ENCODE measurements around the gene GABRG3. TPM values are rescaled to one million over a fixed set of nuclear protein-coding genes. Genes with fewer than 3 reads are reported as not detected.

GABRG3 gene
- total RNA-seq, 1 donor from 2014 or later, result 2.6 TPM

DNA sequence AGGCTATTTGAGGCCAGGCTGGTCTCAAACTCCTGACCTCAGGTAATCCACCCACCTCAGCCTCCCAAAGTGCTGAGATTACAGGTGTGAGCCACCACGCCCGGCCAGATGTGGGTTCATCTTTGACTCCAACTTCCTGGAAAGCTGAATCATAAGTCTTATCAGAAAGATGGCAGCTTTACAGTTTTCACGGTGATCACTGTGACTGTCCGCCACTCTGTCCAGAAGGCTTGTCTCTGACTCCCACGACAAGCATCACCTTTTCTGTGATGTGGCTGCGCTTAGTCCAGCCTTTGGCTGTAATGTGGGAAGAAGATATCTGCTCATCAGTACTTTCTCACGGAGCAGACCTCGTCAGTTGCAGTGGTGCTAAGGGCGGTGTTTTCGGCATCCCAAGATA is 527.7 kb downstream of the GABRG3 start:
- Mint-ChIP-seq H3K4me3 (no peak overlapping the region), H3K27ac (no peak overlapping the region), H3K4me1 (ENCODE audit: unreplicated experiment) (no peaks in the 10 kb centered on the region), H3K36me3 (no peaks in the 10 kb centered on the region), H3K9me3 (no peaks in the 10 kb centered on the region), H3K27me3 (peaks cover 3% of the 10 kb centered on the region)
- TF ChIP-seq, protein P1, sequence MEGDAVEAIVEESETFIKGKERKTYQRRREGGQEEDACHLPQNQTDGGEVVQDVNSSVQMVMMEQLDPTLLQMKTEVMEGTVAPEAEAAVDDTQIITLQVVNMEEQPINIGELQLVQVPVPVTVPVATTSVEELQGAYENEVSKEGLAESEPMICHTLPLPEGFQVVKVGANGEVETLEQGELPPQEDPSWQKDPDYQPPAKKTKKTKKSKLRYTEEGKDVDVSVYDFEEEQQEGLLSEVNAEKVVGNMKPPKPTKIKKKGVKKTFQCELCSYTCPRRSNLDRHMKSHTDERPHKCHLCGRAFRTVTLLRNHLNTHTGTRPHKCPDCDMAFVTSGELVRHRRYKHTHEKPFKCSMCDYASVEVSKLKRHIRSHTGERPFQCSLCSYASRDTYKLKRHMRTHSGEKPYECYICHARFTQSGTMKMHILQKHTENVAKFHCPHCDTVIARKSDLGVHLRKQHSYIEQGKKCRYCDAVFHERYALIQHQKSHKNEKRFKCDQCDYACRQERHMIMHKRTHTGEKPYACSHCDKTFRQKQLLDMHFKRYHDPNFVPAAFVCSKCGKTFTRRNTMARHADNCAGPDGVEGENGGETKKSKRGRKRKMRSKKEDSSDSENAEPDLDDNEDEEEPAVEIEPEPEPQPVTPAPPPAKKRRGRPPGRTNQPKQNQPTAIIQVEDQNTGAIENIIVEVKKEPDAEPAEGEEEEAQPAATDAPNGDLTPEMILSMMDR (conservative IDR thresholded peaks at IDR 0.05), result no peak
- no peak for DNase-seq (ENCODE audit: extremely low spot score, unreplicated experiment)

DNA sequence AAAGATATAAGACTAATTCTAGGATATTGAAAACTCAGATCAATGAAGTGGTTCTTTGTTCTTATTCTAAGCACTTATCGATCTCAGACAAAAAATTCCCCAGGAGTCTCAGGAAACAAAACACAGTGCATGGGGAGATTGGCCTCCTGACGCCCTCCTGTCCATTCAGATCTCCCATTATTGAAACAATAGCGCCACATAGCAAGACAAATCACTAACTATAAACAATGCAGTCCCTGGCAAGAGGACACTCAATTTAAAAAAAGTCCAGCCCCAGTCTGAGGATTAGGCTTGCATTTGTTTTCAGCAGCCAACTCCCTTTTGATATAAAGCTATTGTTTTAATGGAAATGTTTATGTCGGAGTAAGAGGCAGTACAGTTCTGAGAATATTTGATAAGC is 528.2 kb downstream of the GABRG3 start:
- no peak for DNase-seq (ENCODE audit: extremely low spot score, unreplicated experiment)
- H3K4me3 Mint-ChIP-seq, result no peak overlapping the region
- no peaks in the 10 kb centered on the region for H3K36me3 Mint-ChIP-seq
- H3K9me3 Mint-ChIP-seq, result no peaks in the 10 kb centered on the region
- TF ChIP-seq, protein P1 (conservative IDR thresholded peaks at IDR 0.05), result no peak
- peaks cover 3% of the 10 kb centered on the region for H3K27me3 Mint-ChIP-seq
- H3K27ac Mint-ChIP-seq, result no peak overlapping the region
- H3K4me1 Mint-ChIP-seq (ENCODE audit: unreplicated experiment), result no peaks in the 10 kb centered on the region

DNA sequence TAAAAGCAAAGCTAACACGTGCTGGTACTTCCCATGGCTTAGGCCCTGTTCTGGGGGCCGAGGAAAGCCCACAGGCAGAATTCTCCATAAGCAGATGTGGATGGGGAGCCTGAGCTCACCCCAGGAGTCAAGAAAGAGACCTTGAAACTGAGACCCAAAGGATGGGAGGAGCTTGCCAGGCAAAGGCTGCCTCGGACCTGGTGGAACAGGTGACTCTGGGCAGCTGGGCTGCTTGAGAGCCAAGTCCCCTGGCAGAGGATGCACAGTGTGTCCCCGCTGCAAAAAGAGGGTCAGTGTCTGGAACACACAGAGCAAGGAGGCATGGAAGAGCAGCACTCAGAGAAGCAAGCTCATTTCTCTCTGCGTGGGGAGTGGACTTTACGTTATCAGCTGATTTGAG is 528.7 kb downstream of the GABRG3 start:
- no peaks in the 10 kb centered on the region for H3K9me3 Mint-ChIP-seq
- DNase-seq (ENCODE audit: extremely low spot score, unreplicated experiment), result no peak

DNA sequence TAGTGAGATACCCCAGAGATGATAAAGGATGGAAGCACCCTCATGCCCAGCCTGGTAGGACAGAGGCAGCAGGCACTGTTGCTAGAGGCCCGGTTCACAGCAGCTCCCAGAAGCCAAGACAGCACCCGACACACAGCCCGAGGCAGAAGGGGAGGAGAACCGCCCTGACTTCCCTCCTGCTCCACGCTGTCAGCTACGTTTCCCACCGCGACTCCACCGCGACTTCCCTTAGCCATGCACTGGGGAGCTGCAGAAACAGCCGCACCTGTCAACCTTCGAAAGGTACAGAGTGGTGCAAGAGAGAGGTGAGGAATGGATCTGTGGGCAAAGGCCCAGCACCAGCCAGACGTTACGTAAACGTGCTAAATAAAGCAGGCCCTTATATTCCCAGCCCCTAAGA is 529.2 kb downstream of the GABRG3 start:
- peaks cover 3% of the 10 kb centered on the region for H3K27me3 Mint-ChIP-seq
- no peaks in the 10 kb centered on the region for H3K9me3 Mint-ChIP-seq
- no peaks in the 10 kb centered on the region for H3K4me1 Mint-ChIP-seq (ENCODE audit: unreplicated experiment)
- no peaks in the 10 kb centered on the region for H3K36me3 Mint-ChIP-seq
- H3K4me3 Mint-ChIP-seq, result no peak overlapping the region
- TF ChIP-seq, protein P1 (conservative IDR thresholded peaks at IDR 0.05), result no peak
- H3K27ac Mint-ChIP-seq, result no peak overlapping the region
- DNase-seq (ENCODE audit: extremely low spot score, unreplicated experiment), result no peak

More for the DNA sequence above, 528.7 kb downstream of the GABRG3 start:
- Mint-ChIP-seq H3K27me3 (peaks cover 3% of the 10 kb centered on the region), H3K36me3 (no peaks in the 10 kb centered on the region), H3K27ac (no peak overlapping the region), H3K4me3 (no peak overlapping the region), H3K4me1 (ENCODE audit: unreplicated experiment) (no peaks in the 10 kb centered on the region)
- TF ChIP-seq, protein P1 (conservative IDR thresholded peaks at IDR 0.05), result no peak

DNA sequence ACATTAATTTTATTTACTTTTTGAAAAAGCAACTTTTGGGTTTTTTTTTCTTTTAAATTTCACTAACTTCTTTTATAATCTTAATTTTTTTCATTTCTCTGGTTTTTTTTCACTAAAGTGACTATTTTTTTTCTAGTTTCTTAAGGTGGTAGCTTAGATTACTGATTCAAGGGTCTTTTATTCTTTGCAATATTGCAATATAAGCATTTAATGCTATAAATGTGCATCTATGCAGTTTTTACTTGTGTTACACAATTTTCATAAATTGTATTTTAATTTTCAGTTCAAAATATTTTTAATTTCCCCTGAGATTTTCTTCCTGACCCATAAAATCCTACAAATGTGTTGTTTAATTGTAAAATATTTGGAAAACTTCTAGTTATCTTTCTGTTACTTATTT is 535.8 kb downstream of the GABRG3 start:
- H3K27me3 Mint-ChIP-seq, result peaks cover 3% of the 10 kb centered on the region
- H3K36me3 Mint-ChIP-seq, result no peaks in the 10 kb centered on the region
- H3K4me1 Mint-ChIP-seq (ENCODE audit: unreplicated experiment), result peaks cover 6% of the 10 kb centered on the region
- TF ChIP-seq, protein P1 (conservative IDR thresholded peaks at IDR 0.05), result no peak
- no peaks in the 10 kb centered on the region for H3K9me3 Mint-ChIP-seq
- H3K4me3 Mint-ChIP-seq, result no peak overlapping the region
- no peak overlapping the region for H3K27ac Mint-ChIP-seq
- DNase-seq (ENCODE audit: extremely low spot score, unreplicated experiment), result no peak

DNA sequence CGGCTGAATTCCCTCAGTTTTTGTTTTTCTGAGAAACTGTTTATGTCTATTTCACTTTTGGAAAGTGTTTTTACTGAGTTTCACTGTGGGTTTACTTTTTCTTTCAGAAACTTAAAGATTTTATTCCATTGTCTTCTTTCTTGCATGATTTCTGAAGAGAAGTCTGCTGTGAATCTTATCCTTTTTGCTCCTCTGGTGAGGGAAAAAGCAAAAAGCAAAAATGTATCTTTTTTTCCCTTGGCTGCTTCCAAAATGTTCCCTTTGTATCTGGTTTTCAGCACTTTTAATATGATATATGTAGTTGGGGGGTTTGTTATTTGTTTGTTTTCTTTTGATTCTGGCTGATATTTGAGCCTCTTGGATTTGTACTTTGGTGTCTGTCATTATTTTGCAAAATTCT is 538.0 kb downstream of the GABRG3 start:
- no peak for DNase-seq (ENCODE audit: extremely low spot score, unreplicated experiment)
- Mint-ChIP-seq H3K4me3 (no peak overlapping the region), H3K27me3 (no peaks in the 10 kb centered on the region), H3K27ac (no peak overlapping the region), H3K4me1 (ENCODE audit: unreplicated experiment) (peaks cover 6% of the 10 kb centered on the region), H3K36me3 (no peaks in the 10 kb centered on the region), H3K9me3 (no peaks in the 10 kb centered on the region)
- TF ChIP-seq, protein P1 (conservative IDR thresholded peaks at IDR 0.05), result no peak

Data from type B pancreatic cell (in vitro differentiated cells).